MCF 10A (cell line): ENCODE data around the gene GALNT14. TPM values are rescaled to one million over a fixed set of nuclear protein-coding genes. Genes with fewer than 3 reads are reported as not detected.

Experiments
- BruUV-seq: library from RNA; stranded (reverse); fragments of 400-500 nt; replicated peaks from 2 replicates; lab custom pipeline; 2021; lab: Mats Ljungman, UMichigan
- CTCF ChIA-PET: fragments of 300-600 bp; sonication (Branson Sonifier 250); formaldehyde crosslinking; extraction: SDS; loops from one replicate; lab custom pipeline; 2021; ENCODE audit warnings: antibody characterized with exemption, inconsistent platforms; lab: Yijun Ruan, JAX
- POLR2A ChIA-PET: fragments of 300-600, 350-650 bp; sonication (Branson Sonifier 250); formaldehyde crosslinking; extraction: SDS; loops from one replicate; lab custom pipeline; 2020; ENCODE audit warnings: antibody characterized with exemption, inconsistent platforms; lab: Yijun Ruan, JAX
- DNase-seq: peaks from one replicate; pipeline ENCODE4 v3.0.0-alpha.2; 2018; ENCODE audit not compliant: unreplicated experiment
- H3K27ac Mint-ChIP-seq: one replicate; pipeline ENCODE4 v1.8.0; 2022; ENCODE audit warnings: mild to moderate bottlenecking, low read depth, mixed read lengths; ENCODE audit not compliant: unreplicated experiment
- H3K27me3 Mint-ChIP-seq: one replicate; pipeline ENCODE4 v1.8.0; 2022; ENCODE audit warnings: mixed read lengths; ENCODE audit not compliant: insufficient read depth, unreplicated experiment
- H3K36me3 Mint-ChIP-seq: one replicate; pipeline ENCODE4 v1.8.0; 2022; ENCODE audit warnings: mild to moderate bottlenecking, moderate library complexity, mixed read lengths; ENCODE audit not compliant: insufficient read depth, unreplicated experiment
- H3K4me1 Mint-ChIP-seq: one replicate; pipeline ENCODE4 v1.8.0; 2022; ENCODE audit warnings: mixed read lengths; ENCODE audit not compliant: insufficient read depth, unreplicated experiment
- H3K4me3 Mint-ChIP-seq: one replicate; pipeline ENCODE4 v1.8.0; 2022; ENCODE audit warnings: mild to moderate bottlenecking, moderate library complexity, mixed read lengths; ENCODE audit not compliant: unreplicated experiment
- H3K9me3 Mint-ChIP-seq: one replicate; pipeline ENCODE4 v1.8.0; 2022; ENCODE audit warnings: mixed read lengths; ENCODE audit not compliant: unreplicated experiment
- CTCF ChIP-seq: fragments of 200-600 bp; IDR thresholded peaks from one replicate; pipeline ENCODE4 v1.8.0; 2022; ENCODE audit warnings: antibody characterized with exemption, mild to moderate bottlenecking; ENCODE audit not compliant: unreplicated experiment
- intact Hi-C: fragments of 100-400 bp; cut with micrococcal nuclease; formaldehyde crosslinking; loops from 2 replicates; pipeline ENCODE4 v1.14.1; 2022
- total RNA-seq: library from RNA; stranded (reverse); gene quantifications from 2 replicates; pipeline ENCODE4 v1.2.3, GENCODE V29; 2022

The GALNT14 gene
- total RNA-seq, 1 experiment from 2014 or later = 4.6 TPM

GRCh38 chr2:30883184-30883583 is 255.1 kb downstream of the GALNT14 start:
- CTCF ChIA-PET = interaction anchor here (1.1 kb wide), 1 partner anchor 21 kb away, joined by 3 read pairs; no protein-coding TSS in a partner anchor
- H3K4me3 Mint-ChIP-seq = no peak overlapping the region
- no TSS peak for BruUV-seq
- intact Hi-C loops = no loop called here
- no peaks in the 10 kb centered on the region for H3K9me3 Mint-ChIP-seq
- H3K27ac Mint-ChIP-seq = no peak overlapping the region
- POLR2A ChIA-PET = no interaction called here
- peaks cover 5% of the 10 kb centered on the region for H3K27me3 Mint-ChIP-seq
- H3K36me3 Mint-ChIP-seq = no peaks in the 10 kb centered on the region
- DNase-seq = no peak
- TF ChIP-seq CTCF = no peak
- no peaks in the 10 kb centered on the region for H3K4me1 Mint-ChIP-seq

GRCh38 chr2:30880516-30880915 is 257.7 kb downstream of the GALNT14 start:
- TF ChIP-seq CTCF = no peak
- H3K36me3 Mint-ChIP-seq = no peaks in the 10 kb centered on the region
- ChIA-PET POLR2A (no interaction called here), CTCF (interaction anchor here (0.8 to 0.9 kb wide), 2 partner anchors 13 to 45 kb away, joined by 3 read pairs; no protein-coding TSS in a partner anchor)
- no peak for DNase-seq
- H3K9me3 Mint-ChIP-seq = no peaks in the 10 kb centered on the region
- no peaks in the 10 kb centered on the region for H3K4me1 Mint-ChIP-seq
- intact Hi-C loops = no loop called here
- H3K27me3 Mint-ChIP-seq = peaks cover 15% of the 10 kb centered on the region
- no peak overlapping the region for H3K4me3 Mint-ChIP-seq
- BruUV-seq = no TSS peak
- H3K27ac Mint-ChIP-seq = no peak overlapping the region

- intact Hi-C loops = no loop called here
- Mint-ChIP-seq H3K27ac (no peak overlapping the region), H3K4me3 (no peak overlapping the region), H3K36me3 (no peaks in the 10 kb centered on the region), H3K9me3 (no peaks in the 10 kb centered on the region), H3K4me1 (no peaks in the 10 kb centered on the region), H3K27me3 (peaks cover 15% of the 10 kb centered on the region)
- TF ChIP-seq CTCF = no peak
- no peak for DNase-seq
- POLR2A ChIA-PET = no interaction called here
- BruUV-seq = no TSS peak
- CTCF ChIA-PET = interaction anchor here (2.6 kb wide), 1 partner anchor 15 kb away, joined by 10 read pairs; no protein-coding TSS in a partner anchor
Measured at GRCh38 chr2:30877833-30878232, 260.4 kb downstream of the GALNT14 start.

- DNase-seq = no peak
- Mint-ChIP-seq H3K36me3 (no peaks in the 10 kb centered on the region), H3K27ac (no peak overlapping the region), H3K4me1 (peaks cover 5% of the 10 kb centered on the region), H3K9me3 (no peaks in the 10 kb centered on the region), H3K27me3 (peaks cover 6% of the 10 kb centered on the region), H3K4me3 (no peak overlapping the region)
- CTCF ChIA-PET = interaction anchor here (1.7 kb wide), 1 partner anchor 10 kb away, joined by 6 read pairs; no protein-coding TSS in a partner anchor
- POLR2A ChIA-PET = no interaction called here
- intact Hi-C loops = no loop called here
- BruUV-seq = no TSS peak
- TF ChIP-seq CTCF = no peak
Measured at GRCh38 chr2:30872797-30873196, 265.4 kb downstream of the GALNT14 start.
